ENCODE results near the gene LPP. TPM values are rescaled to one million over a fixed set of nuclear protein-coding genes. Genes with fewer than 3 reads are reported as not detected.
A peak's percentile ranks its signal among the peaks of the same experiment; 100 is the strongest.

LPP gene
- polyA plus RNA-seq, 2 donors: 10.5 to 12.9 TPM

DNA sequence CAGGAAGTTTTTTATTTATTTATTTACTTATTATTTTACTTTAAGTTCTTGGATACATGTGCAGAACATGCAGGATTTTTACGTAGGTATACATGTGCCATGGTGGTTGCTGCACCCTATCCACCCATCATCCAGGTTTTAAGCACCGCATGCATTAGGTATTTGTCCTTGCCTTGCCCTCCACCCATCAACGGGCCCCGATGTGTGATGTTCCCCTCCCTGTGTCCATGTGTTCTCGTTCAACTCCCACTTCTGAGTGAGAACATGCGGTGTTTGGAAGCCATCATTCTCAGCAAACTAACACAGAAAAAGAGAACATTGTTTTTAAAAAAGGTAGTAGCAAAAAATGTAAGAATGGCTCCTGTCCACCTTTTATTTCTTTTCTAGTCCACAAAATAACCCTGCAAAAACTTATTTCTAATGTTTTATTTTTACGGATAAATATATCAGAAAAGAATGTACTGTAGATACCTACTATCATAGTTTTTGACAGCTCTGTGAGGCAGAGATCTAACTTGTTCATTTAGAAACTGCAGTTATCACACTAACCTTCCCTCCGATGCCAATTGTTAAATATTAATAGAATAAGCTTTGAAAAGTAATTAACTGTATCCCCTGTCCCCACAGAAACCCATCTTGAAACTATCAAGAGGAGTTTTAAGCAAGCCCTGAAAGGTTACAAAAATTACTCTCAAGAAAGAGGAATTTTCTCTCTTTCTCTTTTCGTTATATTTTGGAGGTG, 189.2 kb downstream of the LPP start:
- H3K4me1 ChIP-seq (ENCODE audit: control insufficient read depth in 2 of 2, insufficient read depth in 2 of 2, low read length in 1 of 2): peaks cover 2% of the 10 kb centered on the region in 2 donors
- no peaks in the 10 kb centered on the region for H3K36me3 ChIP-seq (ENCODE audit: control insufficient read depth in 2 of 2, insufficient read depth in 2 of 2, low read length in 1 of 2)
- no peaks in the 10 kb centered on the region for H3K9me3 ChIP-seq (ENCODE audit: control insufficient read depth in 2 of 2, insufficient read depth in 1 of 2, low read depth in 1 of 2, low read length in 1 of 2)
- H3K4me3 ChIP-seq (ENCODE audit: low read depth in 1 of 2, low read length in 2 of 2): no peak overlapping the region
- no peak overlapping the region for H3K27ac ChIP-seq (ENCODE audit: low read depth in 2 of 2, low read length in 1 of 2)
- WGBS, 2 donors: 85 to 93% methylated on average over 9 of the region's 9 CpGs
- H3K27me3 ChIP-seq (ENCODE audit: control insufficient read depth in 1 of 2, insufficient read depth in 2 of 2, low read length in 2 of 2): no peaks in the 10 kb centered on the region

DNA sequence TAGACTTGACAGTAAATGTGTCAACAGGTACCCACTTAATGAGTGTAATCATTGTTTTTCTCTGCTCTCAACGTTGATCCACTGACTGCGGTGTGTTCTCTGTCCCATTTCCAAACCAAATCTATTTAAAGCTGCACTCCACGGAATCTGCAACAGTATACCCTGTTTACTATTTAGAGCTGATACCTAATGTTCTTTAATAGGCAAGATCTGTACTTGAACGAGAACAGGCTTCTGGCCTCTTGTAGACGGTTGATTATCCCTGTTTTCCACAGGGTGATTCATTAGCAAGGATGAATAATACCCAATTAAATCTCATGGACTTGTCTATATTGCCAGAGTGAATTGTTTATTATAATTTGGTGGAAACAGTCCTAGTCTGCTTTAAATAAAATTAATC, 189.9 kb downstream of the LPP start:
- H3K4me1 ChIP-seq (ENCODE audit: control insufficient read depth in 2 of 2, insufficient read depth in 2 of 2, low read length in 1 of 2): peaks cover 2 to 4% of the 10 kb centered on the region in 2 donors
- H3K27ac ChIP-seq (ENCODE audit: low read depth in 2 of 2, low read length in 1 of 2): no peak overlapping the region
- H3K4me3 ChIP-seq (ENCODE audit: low read depth in 1 of 2, low read length in 2 of 2): no peak overlapping the region
- no peaks in the 10 kb centered on the region for H3K9me3 ChIP-seq (ENCODE audit: control insufficient read depth in 2 of 2, insufficient read depth in 1 of 2, low read depth in 1 of 2, low read length in 1 of 2)
- no peaks in the 10 kb centered on the region for H3K36me3 ChIP-seq (ENCODE audit: control insufficient read depth in 2 of 2, insufficient read depth in 2 of 2, low read length in 1 of 2)
- 66 to 75% methylated on average over 5 of the region's 5 CpGs for WGBS, 2 donors
- H3K27me3 ChIP-seq (ENCODE audit: control insufficient read depth in 1 of 2, insufficient read depth in 2 of 2, low read length in 2 of 2): no peaks in the 10 kb centered on the region

DNA sequence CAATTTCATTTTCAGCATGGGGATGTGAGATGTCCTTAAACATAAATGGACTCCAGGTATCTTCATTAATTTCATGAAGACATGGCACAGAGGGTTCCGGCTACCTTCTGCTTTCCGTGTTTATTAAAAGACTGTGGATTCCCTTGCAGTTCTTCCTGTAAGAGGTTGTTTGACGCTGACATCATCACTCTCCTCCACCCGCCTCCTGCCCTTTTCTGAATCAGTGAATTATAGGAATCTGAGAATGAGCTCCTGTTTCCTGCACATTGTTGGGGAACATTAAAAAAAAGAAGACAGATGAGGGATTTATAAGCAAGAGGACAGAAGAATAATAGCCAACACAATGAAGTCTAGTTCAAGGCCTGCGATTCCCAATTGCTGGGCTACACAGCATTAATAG, 191.3 kb downstream of the LPP start:
- 61 to 65% methylated on average over 5 of the region's 5 CpGs for WGBS, 2 donors
- Histone ChIP-seq H3K27ac (ENCODE audit: low read depth in 2 of 2, low read length in 1 of 2) (peak overlapping the region in 1 of 2 donors; percentile 20), H3K9me3 (ENCODE audit: control insufficient read depth in 2 of 2, insufficient read depth in 1 of 2, low read depth in 1 of 2, low read length in 1 of 2) (no peaks in the 10 kb centered on the region), H3K27me3 (ENCODE audit: control insufficient read depth in 1 of 2, insufficient read depth in 2 of 2, low read length in 2 of 2) (no peaks in the 10 kb centered on the region), H3K4me3 (ENCODE audit: low read depth in 1 of 2, low read length in 2 of 2) (no peak overlapping the region), H3K36me3 (ENCODE audit: control insufficient read depth in 2 of 2, insufficient read depth in 2 of 2, low read length in 1 of 2) (no peaks in the 10 kb centered on the region), H3K4me1 (ENCODE audit: control insufficient read depth in 2 of 2, insufficient read depth in 2 of 2, low read length in 1 of 2) (peaks cover 5 to 6% of the 10 kb centered on the region in 2 donors)

DNA sequence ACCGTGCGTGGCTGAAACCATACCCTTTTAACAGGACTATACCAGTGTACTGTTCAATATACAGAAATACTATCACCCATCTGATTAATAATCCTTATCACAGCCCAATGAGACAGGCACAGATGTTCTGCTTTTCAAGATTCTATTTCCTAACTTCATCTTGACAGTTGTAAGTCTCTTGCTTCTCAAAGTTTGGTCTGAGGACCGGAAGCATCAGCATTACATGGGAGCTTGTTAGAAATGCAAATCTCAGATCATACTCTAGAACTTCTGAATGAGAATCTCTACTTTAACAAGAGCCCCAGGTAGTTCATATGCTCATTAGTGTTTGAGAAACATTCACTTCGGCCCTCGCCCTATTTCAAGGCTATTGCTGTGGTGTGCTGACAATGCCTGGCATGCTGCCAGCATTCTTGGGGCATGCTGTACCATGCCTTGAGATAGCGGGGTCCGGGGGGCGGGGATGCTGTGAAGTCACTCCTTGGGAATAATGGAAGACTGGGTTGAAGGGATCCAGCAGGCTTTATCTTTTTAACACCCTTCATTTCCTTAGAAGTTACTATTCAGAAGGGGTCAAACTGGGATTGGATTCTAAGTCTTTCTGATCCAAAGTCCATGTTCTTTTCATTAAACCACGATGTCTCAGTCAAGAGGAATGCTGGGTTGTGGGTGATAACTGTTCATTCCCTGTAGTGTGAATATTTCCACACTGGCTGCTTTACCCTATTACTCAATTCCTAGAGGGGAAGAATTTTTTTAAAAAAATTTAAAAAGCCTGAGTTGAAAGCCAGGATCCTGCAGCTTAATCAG, 194.7 kb downstream of the LPP start:
- H3K9me3 ChIP-seq (ENCODE audit: control insufficient read depth in 2 of 2, insufficient read depth in 1 of 2, low read depth in 1 of 2, low read length in 1 of 2): no peaks in the 10 kb centered on the region
- peaks cover 0 to 3% of the 10 kb centered on the region in 2 donors for H3K36me3 ChIP-seq (ENCODE audit: control insufficient read depth in 2 of 2, insufficient read depth in 2 of 2, low read length in 1 of 2)
- H3K4me3 ChIP-seq (ENCODE audit: low read depth in 1 of 2, low read length in 2 of 2): no peak overlapping the region
- H3K27me3 ChIP-seq (ENCODE audit: control insufficient read depth in 1 of 2, insufficient read depth in 2 of 2, low read length in 2 of 2): no peaks in the 10 kb centered on the region
- H3K27ac ChIP-seq (ENCODE audit: low read depth in 2 of 2, low read length in 1 of 2): peak overlapping the region; percentile 55 to 70
- peaks cover 5 to 6% of the 10 kb centered on the region in 2 donors for H3K4me1 ChIP-seq (ENCODE audit: control insufficient read depth in 2 of 2, insufficient read depth in 2 of 2, low read length in 1 of 2)
- WGBS, 2 donors: 50 to 52% methylated on average over 9 of the region's 9 CpGs

DNA sequence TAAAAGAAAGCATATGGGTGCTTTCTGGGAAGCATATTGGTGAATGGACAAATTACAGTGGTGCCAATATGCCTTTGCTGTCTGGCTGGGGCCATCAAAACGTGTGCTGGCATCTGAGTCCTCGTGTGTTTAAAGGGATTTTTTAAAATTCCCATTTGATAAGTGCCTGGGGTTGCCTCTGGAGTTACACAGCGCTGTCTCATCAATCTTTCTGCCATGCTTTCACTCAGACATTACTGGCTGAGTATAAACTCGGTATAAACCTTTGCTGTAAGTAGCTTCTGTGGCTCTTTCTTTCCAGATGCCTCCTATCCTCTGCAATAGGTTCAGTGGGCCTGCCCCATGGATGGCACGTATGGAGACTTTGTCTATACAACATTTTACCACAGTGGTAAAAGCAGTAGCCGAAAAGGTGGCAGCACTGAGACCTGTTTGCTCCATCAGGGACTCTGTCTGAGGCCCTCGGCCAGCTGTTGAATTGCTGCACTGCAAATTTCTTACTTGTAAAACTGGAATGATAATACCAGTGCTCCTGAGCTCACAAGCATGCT, 195.5 kb downstream of the LPP start:
- Histone ChIP-seq H3K27me3 (ENCODE audit: control insufficient read depth in 1 of 2, insufficient read depth in 2 of 2, low read length in 2 of 2) (no peaks in the 10 kb centered on the region), H3K36me3 (ENCODE audit: control insufficient read depth in 2 of 2, insufficient read depth in 2 of 2, low read length in 1 of 2) (peaks cover 0 to 3% of the 10 kb centered on the region in 2 donors), H3K27ac (ENCODE audit: low read depth in 2 of 2, low read length in 1 of 2) (peak overlapping the region in 1 of 2 donors; percentile 40), H3K4me3 (ENCODE audit: low read depth in 1 of 2, low read length in 2 of 2) (no peak overlapping the region), H3K4me1 (ENCODE audit: control insufficient read depth in 2 of 2, insufficient read depth in 2 of 2, low read length in 1 of 2) (peaks cover 5 to 6% of the 10 kb centered on the region in 2 donors), H3K9me3 (ENCODE audit: control insufficient read depth in 2 of 2, insufficient read depth in 1 of 2, low read depth in 1 of 2, low read length in 1 of 2) (no peaks in the 10 kb centered on the region)
- WGBS, 2 donors: 64% methylated on average over 7 of the region's 7 CpGs

DNA sequence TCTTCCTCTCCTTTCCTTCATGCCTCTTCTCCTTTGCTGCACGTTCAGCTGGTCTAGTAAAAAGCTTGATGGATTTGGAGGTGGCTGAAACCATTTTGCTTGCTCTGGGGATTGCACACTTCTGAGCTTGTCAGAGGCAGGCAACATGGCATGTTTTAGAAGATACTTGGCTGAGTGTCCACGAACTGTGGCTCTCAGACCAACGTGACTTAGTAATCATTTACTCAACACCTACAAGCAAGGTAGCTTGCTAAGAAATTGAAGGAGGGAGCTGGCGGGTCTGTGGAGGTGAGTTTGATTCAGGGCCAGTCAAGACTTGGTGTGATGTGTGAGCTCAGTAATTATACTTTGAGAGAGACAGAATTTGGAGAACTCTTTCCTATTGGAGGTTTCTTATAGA, 196.0 kb downstream of the LPP start:
- H3K27ac ChIP-seq (ENCODE audit: low read depth in 2 of 2, low read length in 1 of 2): no peak overlapping the region
- 45 to 46% methylated on average over 4 of the region's 4 CpGs for WGBS, 2 donors

DNA sequence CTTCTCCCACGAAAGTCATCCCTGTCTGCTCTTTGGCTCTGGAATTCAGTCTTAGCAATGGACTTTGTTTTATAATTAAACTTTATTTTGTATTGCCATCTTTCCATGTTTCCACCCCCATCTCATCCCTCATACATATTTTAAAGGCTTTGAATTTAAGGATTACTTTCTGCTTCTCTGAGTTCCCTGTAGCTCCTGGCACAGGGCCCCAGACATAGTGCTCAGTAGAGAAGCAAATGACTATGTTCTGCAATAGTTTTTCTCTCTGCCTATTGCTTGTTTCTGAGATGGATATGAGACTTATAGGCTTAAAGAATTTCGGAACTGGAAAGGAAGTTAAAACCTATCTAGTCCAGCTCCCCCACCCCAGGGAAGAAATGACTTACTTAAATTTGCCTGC, 197.0 kb downstream of the LPP start:
- Histone ChIP-seq H3K36me3 (ENCODE audit: control insufficient read depth in 2 of 2, insufficient read depth in 2 of 2, low read length in 1 of 2) (peaks cover 0 to 3% of the 10 kb centered on the region in 2 donors), H3K4me3 (ENCODE audit: low read depth in 1 of 2, low read length in 2 of 2) (no peak overlapping the region), H3K9me3 (ENCODE audit: control insufficient read depth in 2 of 2, insufficient read depth in 1 of 2, low read depth in 1 of 2, low read length in 1 of 2) (no peaks in the 10 kb centered on the region), H3K4me1 (ENCODE audit: control insufficient read depth in 2 of 2, insufficient read depth in 2 of 2, low read length in 1 of 2) (peaks cover 5 to 6% of the 10 kb centered on the region in 2 donors), H3K27me3 (ENCODE audit: control insufficient read depth in 1 of 2, insufficient read depth in 2 of 2, low read length in 2 of 2) (no peaks in the 10 kb centered on the region), H3K27ac (ENCODE audit: low read depth in 2 of 2, low read length in 1 of 2) (no peak overlapping the region)
- 91 to 94% methylated on average over 2 of the region's 2 CpGs for WGBS, 2 donors

More for the DNA sequence above, 196.0 kb downstream of the LPP start:
- H3K9me3 ChIP-seq (ENCODE audit: control insufficient read depth in 2 of 2, insufficient read depth in 1 of 2, low read depth in 1 of 2, low read length in 1 of 2): no peaks in the 10 kb centered on the region
- peaks cover 5 to 6% of the 10 kb centered on the region in 2 donors for H3K4me1 ChIP-seq (ENCODE audit: control insufficient read depth in 2 of 2, insufficient read depth in 2 of 2, low read length in 1 of 2)
- H3K36me3 ChIP-seq (ENCODE audit: control insufficient read depth in 2 of 2, insufficient read depth in 2 of 2, low read length in 1 of 2): peaks cover 0 to 3% of the 10 kb centered on the region in 2 donors
- no peak overlapping the region for H3K4me3 ChIP-seq (ENCODE audit: low read depth in 1 of 2, low read length in 2 of 2)
- H3K27me3 ChIP-seq (ENCODE audit: control insufficient read depth in 1 of 2, insufficient read depth in 2 of 2, low read length in 2 of 2): no peaks in the 10 kb centered on the region

DNA sequence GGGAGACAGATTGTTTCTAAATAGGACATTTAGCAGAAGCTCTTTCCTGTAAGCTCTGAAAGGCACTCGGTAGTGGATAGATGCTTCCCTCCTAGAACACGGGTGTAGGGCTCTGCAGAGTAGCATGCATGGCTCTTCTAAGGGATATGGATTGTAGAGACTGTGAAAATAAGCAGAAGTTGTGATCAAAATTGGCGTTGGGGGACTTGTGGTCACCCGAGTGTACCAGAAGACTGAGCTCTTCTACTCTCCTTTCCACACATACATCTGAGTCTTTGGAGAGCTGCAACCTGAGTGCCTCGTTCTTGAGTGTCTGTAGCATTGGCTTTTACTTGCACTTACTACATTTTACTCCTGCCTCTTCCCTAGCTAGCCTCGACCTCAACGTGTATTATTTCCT, 197.7 kb downstream of the LPP start:
- peaks cover 5 to 6% of the 10 kb centered on the region in 2 donors for H3K4me1 ChIP-seq (ENCODE audit: control insufficient read depth in 2 of 2, insufficient read depth in 2 of 2, low read length in 1 of 2)
- no peak overlapping the region for H3K4me3 ChIP-seq (ENCODE audit: low read depth in 1 of 2, low read length in 2 of 2)
- H3K27ac ChIP-seq (ENCODE audit: low read depth in 2 of 2, low read length in 1 of 2): no peak overlapping the region
- no peaks in the 10 kb centered on the region for H3K27me3 ChIP-seq (ENCODE audit: control insufficient read depth in 1 of 2, insufficient read depth in 2 of 2, low read length in 2 of 2)
- 81 to 82% methylated on average over 7 of the region's 7 CpGs for WGBS, 2 donors
- peaks cover 0 to 3% of the 10 kb centered on the region in 2 donors for H3K36me3 ChIP-seq (ENCODE audit: control insufficient read depth in 2 of 2, insufficient read depth in 2 of 2, low read length in 1 of 2)
- H3K9me3 ChIP-seq (ENCODE audit: control insufficient read depth in 2 of 2, insufficient read depth in 1 of 2, low read depth in 1 of 2, low read length in 1 of 2): no peaks in the 10 kb centered on the region

DNA sequence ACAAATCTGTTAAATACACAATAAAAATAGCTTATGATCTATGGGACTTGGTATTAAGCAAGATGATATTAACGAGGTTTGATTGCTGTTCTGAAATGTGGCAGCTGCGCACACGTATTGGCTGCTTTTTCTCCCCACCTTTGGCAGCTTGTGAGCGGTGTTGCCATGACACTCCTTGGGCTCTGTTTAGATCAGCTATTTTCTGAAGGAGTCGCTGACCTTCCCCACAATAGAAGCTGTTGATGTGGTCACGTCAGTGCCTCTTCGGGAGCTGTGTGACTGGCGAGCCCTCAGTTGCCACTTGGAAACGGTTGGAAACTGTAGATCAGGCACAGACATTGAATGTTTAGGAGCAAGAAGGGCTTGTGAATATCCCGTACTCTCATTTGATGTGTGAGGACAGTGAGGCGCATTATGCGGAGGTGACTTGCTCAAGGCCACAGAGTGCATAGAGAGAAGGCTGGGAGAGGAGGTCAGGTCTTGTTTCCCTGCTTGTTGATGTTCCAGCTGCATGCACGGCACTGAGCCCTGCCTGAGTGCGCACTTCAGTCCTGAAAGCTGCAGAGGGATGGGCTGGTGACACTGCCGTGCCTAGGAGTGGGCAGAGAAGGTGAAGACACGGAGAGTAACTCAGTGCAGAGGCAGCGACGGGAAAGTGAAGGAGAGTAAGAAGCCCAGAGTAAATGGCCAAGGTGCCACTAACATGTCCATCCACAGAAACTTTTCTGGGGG, 198.4 kb downstream of the LPP start:
- H3K4me1 ChIP-seq (ENCODE audit: control insufficient read depth in 2 of 2, insufficient read depth in 2 of 2, low read length in 1 of 2): peaks cover 5 to 6% of the 10 kb centered on the region in 2 donors
- 81 to 86% methylated on average over 18 of the region's 18 CpGs for WGBS, 2 donors
- peak overlapping the region in 1 of 2 donors; percentile 57 for H3K27ac ChIP-seq (ENCODE audit: low read depth in 2 of 2, low read length in 1 of 2)
- H3K36me3 ChIP-seq (ENCODE audit: control insufficient read depth in 2 of 2, insufficient read depth in 2 of 2, low read length in 1 of 2): peaks cover 0 to 3% of the 10 kb centered on the region in 2 donors
- H3K9me3 ChIP-seq (ENCODE audit: control insufficient read depth in 2 of 2, insufficient read depth in 1 of 2, low read depth in 1 of 2, low read length in 1 of 2): no peaks in the 10 kb centered on the region
- no peak overlapping the region for H3K4me3 ChIP-seq (ENCODE audit: low read depth in 1 of 2, low read length in 2 of 2)
- H3K27me3 ChIP-seq (ENCODE audit: control insufficient read depth in 1 of 2, insufficient read depth in 2 of 2, low read length in 2 of 2): no peaks in the 10 kb centered on the region
